HCT116 (cell line): ENCODE data around the gene MYH14.

Experiments used
- ELF1 ChIP-seq: IDR thresholded peaks from 2 replicates; pipeline ENCODE4 v1.6.1; 2012; ENCODE audit warnings: low read depth, borderline replicate concordance
- EZH2 ChIP-seq: fragments of 200-600 bp; sonication (generic); IDR thresholded peaks from 2 replicates; pipeline ENCODE4 v1.6.1; 2017; ENCODE audit warnings: antibody characterized with exemption, mixed run types
- JUND ChIP-seq: IDR thresholded peaks from 2 replicates; pipeline ENCODE4 v1.6.1; 2012
- POLR2A ChIP-seq: IDR thresholded peaks from 2 replicates; pipeline ENCODE4 v1.7.0; 2011; ENCODE audit warnings: borderline replicate concordance; ENCODE audit not compliant: insufficient read depth, insufficient read length; ENCODE audit errors: extremely low read depth
- POLR2AphosphoS5 ChIP-seq: IDR thresholded peaks from 2 replicates; pipeline ENCODE4 v1.6.1; 2011; ENCODE audit warnings: mild to moderate bottlenecking, low read depth, low read length, moderate library complexity
- SIN3A ChIP-seq: IDR thresholded peaks from 2 replicates; pipeline ENCODE4 v1.6.1; 2012; ENCODE audit warnings: low read depth
- YY1 ChIP-seq: IDR thresholded peaks from 2 replicates; pipeline ENCODE4 v1.6.1; 2011; ENCODE audit warnings: low read length, low read depth, moderate library complexity, mild to moderate bottlenecking; ENCODE audit not compliant: insufficient replicate concordance; ENCODE audit errors: extremely low read depth
- ZBTB33 ChIP-seq: IDR thresholded peaks from 2 replicates; pipeline ENCODE4 v1.6.1; 2011; ENCODE audit warnings: mild to moderate bottlenecking, low read length, moderate library complexity; ENCODE audit not compliant: insufficient replicate concordance; ENCODE audit errors: extremely low read depth
- TF ChIP-seq, protein P1 (sequence below), 3 experiments: fragments of 200-600 bp in 1 of 3; sonication (generic) in 1 of 3; IDR thresholded peaks in 2 of 3; conservative IDR thresholded peaks in 1 of 3; 2 replicates each; pipeline ENCODE4 v1.5.1; 2012 to 2017; ENCODE audit warnings: low read depth in 2 of 3, low read length in 2 of 3, antibody characterized with exemption in 1 of 3, borderline replicate concordance in 1 of 3, control low read depth in 1 of 3, mild to moderate bottlenecking in 1 of 3, mixed read lengths in 1 of 3, mixed run types in 1 of 3, moderate library complexity in 1 of 3; ENCODE audit not compliant: insufficient read depth in 1 of 3
- TF ChIP-seq, protein P2 (sequence below): IDR thresholded peaks from 2 replicates; pipeline ENCODE4 v1.6.1; 2012

DNA sequence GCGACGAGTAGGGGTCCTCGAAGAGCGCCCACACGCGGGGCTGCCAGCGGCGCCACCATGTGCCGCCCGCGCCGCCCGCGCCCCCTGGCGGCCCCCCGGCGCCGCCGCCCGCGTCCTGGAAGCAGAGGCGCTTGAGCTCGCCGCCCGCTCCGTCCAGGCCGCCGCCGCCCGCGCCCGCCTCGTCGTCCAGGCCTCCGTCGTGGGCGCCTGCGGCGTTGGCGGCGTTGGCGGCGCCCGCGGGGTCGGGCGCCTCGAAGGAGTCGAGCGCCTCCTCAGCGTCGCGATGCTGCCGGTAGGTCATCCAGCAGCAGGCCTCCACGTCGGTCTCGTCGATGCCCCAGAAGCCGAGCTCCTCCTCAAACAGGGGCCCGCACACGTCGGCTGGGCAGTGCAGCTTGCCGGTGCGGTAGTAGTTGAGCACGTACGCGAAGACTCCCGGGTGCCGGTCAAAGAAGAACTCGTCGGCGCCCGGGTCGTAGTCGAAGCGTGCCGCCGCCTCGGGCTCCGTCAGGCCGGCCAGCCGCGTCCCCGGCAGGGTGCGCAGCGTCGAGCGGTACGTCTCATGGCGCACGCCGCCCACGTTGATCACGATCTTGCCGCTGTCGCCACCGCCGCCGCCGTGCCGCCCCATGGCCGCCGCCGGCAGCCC is 124.9 kb downstream of the MYH14 start:
- TF ChIP-seq POLR2AphosphoS5 (no peak), POLR2A (peak; percentile 4), EZH2 (no peak), ZBTB33 (no peak), YY1 (no peak), SIN3A (no peak), JUND (no peak), ELF1 (no peak)
- TF ChIP-seq, protein P1, sequence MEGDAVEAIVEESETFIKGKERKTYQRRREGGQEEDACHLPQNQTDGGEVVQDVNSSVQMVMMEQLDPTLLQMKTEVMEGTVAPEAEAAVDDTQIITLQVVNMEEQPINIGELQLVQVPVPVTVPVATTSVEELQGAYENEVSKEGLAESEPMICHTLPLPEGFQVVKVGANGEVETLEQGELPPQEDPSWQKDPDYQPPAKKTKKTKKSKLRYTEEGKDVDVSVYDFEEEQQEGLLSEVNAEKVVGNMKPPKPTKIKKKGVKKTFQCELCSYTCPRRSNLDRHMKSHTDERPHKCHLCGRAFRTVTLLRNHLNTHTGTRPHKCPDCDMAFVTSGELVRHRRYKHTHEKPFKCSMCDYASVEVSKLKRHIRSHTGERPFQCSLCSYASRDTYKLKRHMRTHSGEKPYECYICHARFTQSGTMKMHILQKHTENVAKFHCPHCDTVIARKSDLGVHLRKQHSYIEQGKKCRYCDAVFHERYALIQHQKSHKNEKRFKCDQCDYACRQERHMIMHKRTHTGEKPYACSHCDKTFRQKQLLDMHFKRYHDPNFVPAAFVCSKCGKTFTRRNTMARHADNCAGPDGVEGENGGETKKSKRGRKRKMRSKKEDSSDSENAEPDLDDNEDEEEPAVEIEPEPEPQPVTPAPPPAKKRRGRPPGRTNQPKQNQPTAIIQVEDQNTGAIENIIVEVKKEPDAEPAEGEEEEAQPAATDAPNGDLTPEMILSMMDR (IDR thresholded peaks at IDR 0.05 in 2 of 3, conservative IDR thresholded peaks at IDR 0.05 in 1 of 3; ENCODE audit: borderline replicate concordance in 1 of 3, insufficient read depth in 1 of 3, low read depth in 2 of 3, low read length in 2 of 3), result no peak
- TF ChIP-seq, protein P2, sequence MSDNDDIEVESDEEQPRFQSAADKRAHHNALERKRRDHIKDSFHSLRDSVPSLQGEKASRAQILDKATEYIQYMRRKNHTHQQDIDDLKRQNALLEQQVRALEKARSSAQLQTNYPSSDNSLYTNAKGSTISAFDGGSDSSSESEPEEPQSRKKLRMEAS, result peak; percentile 64; the same call in 1 of the 2 replicates
